Umbilical cord (tissue), 2 donors: ENCODE measurements around the gene KICS2. TPM values are rescaled to one million over a fixed set of nuclear protein-coding genes. Genes with fewer than 3 reads are reported as not detected.
"Not testable (repeated sequence)": the region's sequence is repeated elsewhere in the genome, so short reads cannot be mapped to it uniquely, and the experiment has no call there.

Experiments used
- DNase-seq: peaks from one replicate; pipeline ENCODE4 v3.0.0-alpha.2; 2015; ENCODE audit warnings: low spot score
- total RNA-seq: library from RNA; depleted of rRNA; stranded (reverse); fragments of >200 nt; gene quantifications from one replicate; pipeline ENCODE4 v1.2.3, GENCODE V29; 2014; ENCODE audit warnings: low replicate concordance; ENCODE audit not compliant: insufficient read depth

Gene KICS2
- total RNA-seq = 13.5 TPM

GRCh38 chr12:64222009-64222765 lies at the start of gene KICS2:
Gene KICS2, minus strand, starts transcription at chr12:64222296. Its CDS starts 59 bp downstream, at chr12:64222237.
- peak; percentile 95 for DNase-seq

DNA sequence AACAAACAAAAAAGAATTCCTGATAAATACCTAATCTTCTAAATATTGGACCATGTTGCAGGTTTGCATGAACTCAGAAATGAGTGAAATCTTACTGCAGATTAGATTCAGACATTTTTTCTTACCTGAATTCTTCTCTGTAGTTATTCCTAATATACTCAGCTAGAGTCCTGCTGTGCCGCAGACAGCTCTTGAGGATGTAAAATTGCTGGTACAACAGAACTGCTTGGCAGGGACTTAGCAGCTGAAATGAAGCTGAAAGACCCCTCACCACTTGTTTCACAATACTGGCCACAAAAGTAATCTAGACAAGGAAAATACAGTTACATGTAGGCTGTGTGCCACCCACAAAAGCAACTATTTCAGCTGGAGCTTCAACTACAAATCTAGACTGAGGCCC lies 48.3 kb upstream of the KICS2 start:
- DNase-seq = no peak

DNA sequence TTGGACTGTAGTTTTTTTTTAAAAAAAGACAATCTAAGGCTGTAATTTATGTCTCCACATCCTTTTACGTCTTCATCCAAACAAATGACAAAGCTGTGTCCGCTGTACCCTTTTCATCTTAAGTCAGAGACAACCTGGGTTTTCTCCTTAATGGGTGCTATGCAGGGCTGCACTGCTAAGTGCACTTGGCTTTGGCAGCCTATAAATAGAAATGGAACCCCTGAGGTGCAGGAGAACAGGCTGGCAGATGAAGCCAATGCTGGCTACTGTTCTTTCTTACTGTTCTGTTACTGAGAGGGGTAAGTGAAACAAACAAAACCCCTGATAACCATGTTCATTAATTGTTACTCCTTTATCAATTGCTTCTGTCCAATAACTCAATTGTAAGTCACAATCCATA lies 47.1 kb upstream of the KICS2 start:
- no peak for DNase-seq

DNA sequence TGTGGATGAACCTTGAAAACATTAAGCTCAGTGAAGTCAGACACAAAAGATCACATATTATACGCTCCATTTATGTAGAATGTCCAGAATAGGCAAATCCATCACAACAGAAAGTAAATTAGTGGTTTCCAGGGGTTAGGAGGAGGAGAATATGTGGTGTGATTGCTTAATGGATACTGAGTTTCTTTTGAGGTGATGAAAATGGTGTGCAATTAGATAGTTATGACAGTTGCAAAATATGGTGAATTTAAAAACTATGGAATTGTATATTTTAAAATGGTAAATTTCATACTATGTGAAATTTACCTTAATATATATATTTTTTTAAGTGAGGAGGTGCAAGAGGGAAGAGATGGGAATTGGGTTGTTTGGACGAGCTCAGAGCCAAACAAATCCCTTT lies 46.3 kb upstream of the KICS2 start:
- DNase-seq = no peak

DNA sequence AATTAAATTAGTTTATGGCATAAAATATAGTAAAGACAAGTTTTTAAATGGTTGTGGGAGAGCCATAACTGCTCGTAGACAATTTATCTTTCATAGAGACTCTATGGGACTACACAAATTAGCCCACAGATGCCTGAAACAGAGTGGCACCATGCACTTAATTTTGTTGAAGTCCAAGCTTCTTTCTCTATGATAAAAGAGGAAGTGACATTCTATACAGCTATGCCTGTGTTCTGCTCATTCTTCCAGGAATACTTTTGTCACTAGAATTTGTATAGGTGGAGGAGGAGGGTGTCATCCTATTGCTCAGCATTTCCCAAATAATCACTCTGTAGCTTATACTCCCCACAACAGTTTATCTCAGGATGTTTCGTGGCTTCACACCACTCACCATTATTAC lies 43.7 kb upstream of the KICS2 start:
- DNase-seq = no peak

DNA sequence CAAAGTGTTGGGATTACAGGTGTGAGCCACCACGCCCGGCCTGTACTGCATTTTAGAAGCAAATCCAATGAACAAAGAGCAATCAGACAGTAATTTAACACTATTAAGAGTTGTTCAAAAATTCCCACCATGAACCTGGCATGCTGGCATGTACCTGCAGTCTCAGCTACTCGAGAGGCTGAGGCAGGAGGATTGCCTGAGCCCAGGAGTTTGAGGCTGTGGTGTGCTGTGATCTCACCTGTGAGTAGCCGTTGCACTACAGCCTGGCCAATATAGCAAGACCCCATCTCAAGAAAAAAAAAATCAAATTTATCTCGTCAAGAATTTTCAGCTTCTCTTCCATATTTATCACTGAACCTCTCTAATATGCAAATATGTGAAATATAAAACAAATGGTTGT lies 39.7 kb upstream of the KICS2 start:
- no peak for DNase-seq

DNA sequence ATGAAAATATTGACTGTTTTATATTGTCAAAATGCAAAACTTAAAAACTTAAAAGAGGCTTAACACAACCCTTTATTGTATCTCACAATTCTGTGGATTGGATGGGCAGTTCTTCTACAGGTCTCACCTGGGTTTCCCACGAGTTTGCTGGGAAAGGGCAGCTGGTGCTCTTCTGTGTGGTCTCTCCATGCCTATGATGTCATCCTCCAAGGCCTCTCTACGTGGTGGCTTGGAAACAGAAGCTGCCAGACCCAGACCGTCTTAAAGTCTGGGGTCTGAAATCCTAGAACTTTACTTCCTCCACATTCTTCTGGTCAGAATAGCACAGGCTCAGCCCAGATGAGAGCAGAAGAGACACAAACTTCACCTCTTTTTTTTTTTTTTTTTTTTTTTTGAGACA lies 36.5 kb upstream of the KICS2 start:
- no peak for DNase-seq

GRCh38 chr12:64256166-64256800 lies 34.2 kb upstream of the KICS2 start:
- peak; percentile 71 for DNase-seq

DNA sequence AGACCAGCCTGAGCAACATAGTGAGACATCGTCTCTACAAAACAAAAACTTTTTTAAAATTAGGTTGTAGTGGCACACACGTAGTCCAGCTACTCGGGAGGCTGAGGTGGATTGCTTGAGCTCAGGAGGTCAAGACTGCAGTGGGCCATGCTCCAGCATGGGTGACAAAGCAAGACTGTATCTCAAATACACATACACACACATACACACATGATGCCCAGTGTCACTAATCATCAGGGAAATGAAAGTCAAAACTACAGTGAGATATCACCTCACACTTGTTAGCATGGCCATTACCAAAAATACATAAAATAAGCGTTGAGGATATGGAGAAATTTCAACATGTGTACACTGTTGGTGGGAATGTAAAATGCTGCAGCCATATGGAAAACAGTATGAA lies 33.2 kb upstream of the KICS2 start:
- no peak for DNase-seq

DNA sequence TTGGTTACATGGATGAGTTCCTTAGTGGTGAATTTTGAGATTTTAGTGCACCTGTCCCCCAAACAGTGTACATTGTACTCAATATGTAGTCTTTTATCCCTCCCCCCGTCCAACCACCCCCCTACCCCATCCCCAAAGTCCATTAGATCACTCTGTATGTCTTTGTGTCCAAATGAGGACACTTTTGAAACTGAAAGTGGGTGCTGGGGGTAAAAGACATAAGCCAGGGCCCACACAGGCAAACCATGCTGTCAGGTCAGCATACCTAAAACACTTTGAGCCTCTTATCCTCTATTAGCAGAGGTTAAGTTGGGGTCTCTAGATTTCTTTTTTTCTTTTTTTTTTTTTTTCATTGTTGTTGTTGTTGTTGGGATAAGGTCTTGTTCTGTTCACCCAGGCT lies 31.3 kb upstream of the KICS2 start:
- no peak for DNase-seq

- DNase-seq = no peak
Observed at GRCh38 chr12:64252681-64253080, 30.6 kb upstream of the KICS2 start.

- no peak for DNase-seq
Observed at GRCh38 chr12:64243809-64244208, 21.7 kb upstream of the KICS2 start.

GRCh38 chr12:64240781-64241180 lies 18.7 kb upstream of the KICS2 start:
- peak; percentile 5 for DNase-seq

GRCh38 chr12:64237382-64237781 lies 15.3 kb upstream of the KICS2 start:
- no peak for DNase-seq

DNA sequence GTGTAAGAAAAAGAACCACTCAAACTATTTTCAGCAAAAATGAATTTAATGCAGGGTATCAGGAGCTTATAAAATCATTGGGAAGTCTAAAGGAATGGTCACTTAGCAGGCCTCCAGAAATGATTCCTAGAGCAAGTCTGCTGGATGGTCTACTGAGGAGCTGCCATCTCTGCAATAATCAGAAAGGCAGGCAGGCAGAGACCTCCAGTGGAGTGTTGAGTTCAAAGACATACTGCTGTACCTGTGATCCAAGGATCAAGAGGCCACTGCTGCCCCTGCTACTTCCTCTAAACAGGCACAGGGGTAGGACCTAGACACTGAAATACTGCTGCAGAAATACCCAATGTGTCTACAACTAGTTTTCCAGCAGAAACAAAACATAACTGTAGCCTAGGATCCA lies 14.5 kb upstream of the KICS2 start:
- no peak for DNase-seq

GRCh38 chr12:64232196-64232595 lies 10.1 kb upstream of the KICS2 start:
- DNase-seq = peak; percentile 20

DNA sequence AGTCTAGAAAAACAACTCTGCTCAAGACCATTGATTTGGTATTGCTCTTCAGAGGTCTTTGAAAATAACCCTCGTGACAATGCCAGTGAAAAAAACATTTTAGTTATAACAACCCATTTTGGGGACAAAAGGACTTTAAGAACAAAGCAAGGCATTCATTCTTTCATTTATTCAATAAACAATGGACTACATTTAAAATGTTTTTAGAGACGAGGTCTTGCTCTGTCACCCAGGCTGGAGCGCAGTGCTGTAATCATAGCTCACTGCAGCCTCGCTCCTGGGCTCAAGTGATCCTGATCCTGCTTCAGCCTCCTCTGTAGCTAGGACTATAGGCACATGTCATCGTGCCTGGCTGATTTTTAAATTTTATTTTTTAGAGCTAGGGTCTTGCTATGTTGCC lies 7.7 kb upstream of the KICS2 start:
- no peak for DNase-seq

GRCh38 chr12:64229240-64229639 lies 7.1 kb upstream of the KICS2 start:
- DNase-seq = no peak

GRCh38 chr12:64225626-64226025 lies 3.5 kb upstream of the KICS2 start:
- DNase-seq = no peak

- peak; percentile 86 for DNase-seq
Observed at GRCh38 chr12:64221651-64222008, 466 bp downstream of the KICS2 start.

DNA sequence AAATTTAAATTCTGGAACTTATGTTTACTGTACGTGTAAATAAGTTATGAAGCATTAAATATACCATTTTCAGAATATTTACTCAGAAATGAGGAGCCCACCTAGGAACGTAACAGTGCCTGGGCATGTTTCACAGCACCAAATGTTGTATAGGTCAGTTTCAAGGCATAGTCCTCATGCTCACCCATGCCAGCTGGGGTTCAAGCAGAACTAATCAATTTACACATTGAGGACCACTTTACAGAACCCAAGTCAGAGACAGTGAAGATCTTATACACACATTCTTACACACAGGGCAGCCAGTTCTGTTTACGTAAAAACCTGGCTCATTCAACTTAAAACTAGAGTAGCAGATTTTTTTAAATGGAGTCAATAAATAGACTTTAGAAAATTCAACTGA lies 2.0 kb downstream of the KICS2 start:
- DNase-seq = no peak

- no peak for DNase-seq
Observed at GRCh38 chr12:64219145-64219544, 3.0 kb downstream of the KICS2 start.

GRCh38 chr12:64218597-64218996 lies 3.5 kb downstream of the KICS2 start:
- DNase-seq = no peak

GRCh38 chr12:64217643-64218042 lies 4.5 kb downstream of the KICS2 start:
- not testable (repeated sequence) for DNase-seq
